DMS79 (cell line): ENCODE data around the gene HOXA11.
A peak's percentile ranks its signal among the peaks of the same experiment; 100 is the strongest.

Source experiments
- DNase-seq: peaks from one replicate; lab custom pipeline; 2025; lab: John Stamatoyannopoulos, UW

The HOXA11 gene

DNA sequence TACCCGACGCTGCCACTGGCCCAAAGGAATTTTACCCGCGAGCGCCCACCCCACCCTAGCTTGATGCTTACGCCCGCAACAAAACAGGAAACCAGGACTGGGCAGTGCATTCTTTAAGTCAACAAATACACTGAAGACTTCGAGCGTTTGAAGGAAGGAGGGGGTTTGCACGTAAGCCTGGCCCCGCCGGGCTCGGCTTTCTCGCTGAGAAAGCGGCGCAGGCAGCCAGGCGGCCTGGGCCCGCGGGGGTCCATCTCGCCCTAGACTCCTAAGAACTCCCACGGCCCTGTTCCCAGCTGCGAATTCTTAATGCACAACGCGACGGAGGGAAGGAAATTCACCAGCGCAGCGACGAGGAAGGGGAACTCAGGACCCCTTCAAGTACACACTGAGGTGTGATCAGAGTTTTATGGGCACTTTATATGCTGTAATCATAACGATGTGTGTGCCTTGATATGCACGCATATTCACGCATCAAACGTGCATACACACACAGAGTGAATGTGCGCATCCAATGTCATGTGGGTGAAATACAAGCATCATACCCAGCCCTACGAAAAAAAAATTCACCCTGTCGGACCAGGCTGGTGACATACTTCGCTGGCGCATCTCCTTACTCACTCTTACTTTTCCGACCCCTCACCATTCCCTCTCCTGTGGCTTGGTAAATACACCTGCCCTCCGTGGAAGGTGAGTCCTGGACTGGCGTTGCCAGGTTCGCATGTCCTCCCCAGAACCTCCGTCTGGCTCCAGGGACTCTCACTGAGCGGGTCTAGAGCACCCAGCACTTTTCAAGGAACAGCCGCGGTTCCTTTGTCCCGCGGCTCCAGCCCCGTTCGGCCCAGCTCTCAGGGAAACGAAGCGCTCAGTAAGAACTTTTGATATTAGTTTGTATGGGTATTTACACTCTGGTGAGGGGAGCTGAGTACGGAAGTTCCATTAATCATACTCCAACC is 20.6 kb upstream of the HOXA11 start:
- DNase-seq, result no peak

DNA sequence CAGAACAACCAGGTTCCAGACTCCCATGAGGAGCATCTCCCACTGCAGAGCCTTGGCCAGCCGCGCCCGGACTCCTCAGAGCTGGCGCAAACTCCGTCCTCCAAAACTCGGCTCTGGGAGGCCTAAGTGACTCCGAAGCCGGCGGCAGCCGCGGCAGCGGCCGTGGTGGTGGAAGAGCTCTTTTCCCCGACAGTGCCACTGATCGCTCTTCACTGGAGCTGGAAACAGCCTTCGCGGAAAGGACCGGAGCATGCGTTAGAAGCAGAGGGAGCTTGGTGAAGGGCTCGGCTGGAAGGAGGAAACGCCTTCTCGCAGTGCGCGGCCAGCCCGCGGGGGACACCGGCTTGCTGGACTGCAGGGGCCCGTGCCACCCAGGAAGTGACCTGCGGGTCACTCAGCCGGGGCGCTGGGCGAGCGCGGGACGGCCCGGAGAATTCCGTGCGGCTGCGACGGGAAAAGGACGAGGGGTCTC is 19.9 kb upstream of the HOXA11 start:
- no peak for DNase-seq

GRCh38 chr7:27203964-27204594 is 19.0 kb upstream of the HOXA11 start:
- no peak for DNase-seq

DNA sequence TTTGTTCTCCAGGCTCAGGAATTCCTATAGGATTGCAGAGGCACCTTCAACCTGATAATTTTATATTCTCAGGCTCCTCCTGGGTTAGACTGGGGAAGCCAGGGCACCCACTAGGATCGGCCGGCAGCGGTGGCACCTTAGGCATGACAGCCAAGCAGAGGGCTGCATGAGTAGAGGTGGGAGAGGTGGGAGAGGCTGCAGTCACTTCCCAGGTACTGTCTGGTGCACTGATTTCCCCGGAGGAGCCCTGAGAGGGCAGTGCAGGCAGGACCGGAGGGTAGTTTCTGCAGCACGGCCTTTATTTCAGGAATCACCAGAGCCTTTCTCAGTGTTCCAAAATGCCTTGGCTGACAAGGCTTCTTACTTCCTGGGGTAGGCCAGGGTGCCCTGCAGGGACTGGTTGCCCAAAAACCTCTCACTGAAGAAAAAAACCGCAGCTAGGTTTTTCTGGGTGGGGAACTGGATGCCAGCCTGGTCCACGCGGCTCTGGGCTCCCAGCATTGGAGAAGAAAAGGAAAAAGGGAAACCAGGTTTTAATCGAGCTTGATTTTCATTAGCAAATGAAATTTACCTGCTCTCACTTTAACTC is 18.4 kb upstream of the HOXA11 start:
- DNase-seq, result no peak

DNA sequence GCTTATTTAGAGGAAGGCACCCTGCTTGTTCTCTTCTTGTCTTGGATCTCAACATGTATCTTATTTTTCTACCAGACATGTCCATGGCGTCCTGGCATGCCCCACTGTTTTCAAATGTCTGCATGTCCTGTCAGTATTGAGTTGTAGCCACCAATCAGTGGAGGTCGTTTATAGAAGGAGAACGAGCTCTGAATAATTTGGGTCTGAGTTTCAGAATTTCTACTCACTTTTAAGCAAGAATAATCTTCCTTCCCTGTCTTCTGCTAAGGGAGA is 17.8 kb upstream of the HOXA11 start:
- DNase-seq, result no peak

- DNase-seq, result no peak
Measured at GRCh38 chr7:27202018-27202861, 17.2 kb upstream of the HOXA11 start.

- no peak for DNase-seq
Measured at GRCh38 chr7:27201580-27202017, 16.6 kb upstream of the HOXA11 start.

GRCh38 chr7:27200761-27201579 is 15.9 kb upstream of the HOXA11 start:
- no peak for DNase-seq

- DNase-seq, result peak; percentile 70
Measured at GRCh38 chr7:27199849-27200760, 15.1 kb upstream of the HOXA11 start, which contains the start of gene HOXA13. HOXA13 (minus strand) TSS chr7:27200091; CDS start chr7:27200077, 14 bp downstream.

- DNase-seq, result no peak
Measured at GRCh38 chr7:27198871-27199801, 14.1 kb upstream of the HOXA11 start.

DNA sequence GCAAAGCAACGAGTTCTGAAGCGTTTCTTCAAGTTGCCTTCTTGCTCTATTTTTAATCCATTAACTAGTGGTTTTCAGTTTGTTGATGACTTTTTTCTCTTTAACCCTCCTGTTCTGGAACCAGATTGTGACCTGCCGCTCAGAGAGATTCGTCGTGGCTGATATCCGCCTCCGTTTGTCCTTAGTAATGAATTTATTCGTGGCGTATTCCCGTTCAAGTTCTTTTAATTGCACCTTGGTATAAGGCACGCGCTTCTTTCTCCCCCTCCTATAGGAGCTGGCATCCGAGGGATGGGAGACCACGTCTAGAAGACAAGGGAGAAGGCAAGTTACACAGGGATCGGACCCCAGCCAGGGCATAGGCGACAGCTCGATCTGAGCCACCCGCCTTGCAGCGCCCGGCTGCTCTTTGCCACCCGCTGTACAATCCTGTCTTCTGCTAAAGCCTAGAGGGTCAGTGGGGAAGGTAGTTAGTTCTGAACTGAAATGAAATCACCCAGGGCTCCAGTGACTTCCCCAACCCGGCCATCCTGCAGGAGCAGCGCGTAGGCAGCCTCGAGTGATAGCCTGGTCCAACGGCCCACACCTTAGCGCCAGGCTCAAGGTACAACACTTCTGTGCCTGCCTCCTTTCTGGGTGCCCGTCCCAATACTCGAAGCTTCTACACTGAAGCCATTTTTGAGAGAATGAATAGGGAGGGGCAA is 13.3 kb upstream of the HOXA11 start:
- peak; percentile 20 for DNase-seq

DNA sequence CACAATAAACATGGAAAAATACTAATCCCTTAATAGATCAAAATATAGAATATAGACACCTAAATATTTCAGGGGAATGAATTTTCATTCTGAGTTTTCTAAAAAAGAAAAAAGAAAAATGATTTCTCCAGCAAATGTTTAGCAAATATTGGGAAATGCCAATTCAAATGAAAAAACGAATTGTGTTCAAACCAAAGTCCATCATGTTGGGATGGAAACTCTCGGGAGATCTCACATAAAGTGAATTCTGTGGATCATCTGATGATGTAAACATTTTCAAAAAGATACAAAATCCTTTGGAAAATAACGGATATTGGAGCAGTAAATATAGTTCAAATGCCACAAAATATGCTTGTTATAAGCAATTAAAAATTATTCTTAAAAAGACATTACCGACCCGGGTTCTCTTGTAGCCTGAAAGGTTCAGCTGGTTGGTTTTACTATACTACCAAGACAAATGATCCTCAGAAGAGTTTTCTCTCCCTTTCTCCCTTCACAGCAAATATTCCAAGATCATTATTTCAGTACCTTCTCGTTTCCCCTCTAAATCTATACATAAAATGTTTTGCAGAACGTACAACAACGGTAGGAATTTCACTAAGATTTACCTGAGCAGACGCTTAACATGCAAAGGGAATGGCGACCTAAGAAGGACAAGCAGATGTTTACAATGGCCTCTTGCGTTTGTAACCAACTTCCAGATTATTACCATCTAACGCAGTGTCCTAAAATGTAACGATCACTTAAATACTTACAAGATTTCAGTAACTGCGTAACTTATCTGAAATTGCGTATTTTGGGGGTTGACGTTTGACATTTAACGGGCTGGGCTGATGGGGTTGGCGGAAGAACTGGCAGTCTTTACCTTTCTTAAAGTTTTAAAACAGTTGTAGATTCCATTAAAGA is 12.4 kb upstream of the HOXA11 start:
- DNase-seq, result no peak

DNA sequence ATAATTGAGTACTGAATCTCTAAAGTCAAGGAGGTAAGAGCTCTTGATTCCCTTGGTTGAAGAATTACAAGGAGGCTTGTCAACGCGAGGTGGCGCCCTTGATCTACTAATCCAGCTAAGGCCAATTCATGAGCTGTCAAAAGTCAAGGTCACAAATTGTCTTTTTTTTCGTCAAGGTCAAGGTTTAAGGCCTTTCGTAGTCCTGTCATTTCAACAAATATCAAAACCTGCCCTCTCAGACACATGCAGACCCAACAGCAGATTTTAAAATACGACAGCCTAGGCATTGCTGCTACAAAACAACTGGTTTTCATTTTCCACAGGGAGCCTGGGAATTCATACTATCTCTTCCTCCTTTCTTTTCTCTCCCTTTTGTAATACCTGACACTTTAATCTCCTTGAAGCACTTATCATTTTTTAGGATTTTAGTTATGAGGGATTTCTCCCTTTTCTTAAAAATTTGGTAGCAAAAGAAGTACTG is 11.3 kb upstream of the HOXA11 start:
- DNase-seq, result peak; percentile 68

GRCh38 chr7:27194686-27195379 is 9.8 kb upstream of the HOXA11 start:
- DNase-seq, result no peak

DNA sequence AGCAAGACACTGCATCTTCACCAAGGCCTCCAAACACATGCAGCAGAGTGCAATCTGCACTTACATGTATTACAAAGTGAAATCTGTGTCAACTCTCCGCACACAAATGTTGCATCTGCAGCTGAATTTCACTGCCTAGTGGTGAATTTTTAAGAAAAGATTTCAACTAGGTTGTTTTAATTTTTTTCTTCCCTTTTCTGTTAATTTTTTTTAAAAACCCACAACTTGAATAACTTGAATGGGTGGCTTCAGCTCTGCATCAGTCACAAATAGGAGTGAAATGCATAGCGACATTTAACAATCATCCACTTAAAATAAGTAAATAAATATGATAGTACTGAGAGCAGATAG is 8.9 kb upstream of the HOXA11 start:
- no peak for DNase-seq

GRCh38 chr7:27193335-27194001 is 8.4 kb upstream of the HOXA11 start:
- DNase-seq, result no peak
